HEK293 (cell line): Measurements from ENCODE around the gene PEX16.
"Not testable (repeated sequence)": the region's sequence is repeated elsewhere in the genome, so short reads cannot be mapped to it uniquely, and the experiment has no call there.

ENCODE experiments used
- CTCF ChIA-PET: fragments of 350-600 bp; formaldehyde crosslinking; extraction: SDS; loops from one replicate; lab custom pipeline; 2021; ENCODE audit warnings: antibody characterized with exemption; lab: Yijun Ruan, JAX
- POLR2A ChIA-PET: fragments of 300-600 bp; formaldehyde crosslinking; extraction: SDS; loops from one replicate; lab custom pipeline; 2020; ENCODE audit warnings: antibody characterized with exemption, inconsistent platforms; lab: Yijun Ruan, JAX
- H3K27ac ChIP-seq: fragments of 200-500 bp; sonication (Bioruptor generic); 2 replicates; pipeline ENCODE4 v1.5.1; 2014; ENCODE audit warnings: low read depth, low read length, control low read depth, inconsistent platforms; ENCODE audit errors: extremely low read depth
- H3K36me3 ChIP-seq, 2 experiments: fragments of 200-500 bp in 1 of 2; sonication (Bioruptor generic) in 1 of 2; 1 replicate in 1 of 2; 2 replicates in 1 of 2; pipeline ENCODE4 v1.5.1; 2014 to 2017; ENCODE audit warnings: inconsistent platforms in 2 of 2, low read length in 2 of 2; ENCODE audit not compliant: control insufficient read depth in 2 of 2, insufficient read depth in 1 of 2
- H3K4me1 ChIP-seq: fragments of 200-500 bp; sonication (Bioruptor generic); 2 replicates; pipeline ENCODE4 v1.5.1; 2014; ENCODE audit warnings: mild to moderate bottlenecking, low read length, inconsistent platforms; ENCODE audit not compliant: control insufficient read depth, insufficient read depth
- H3K4me3 ChIP-seq: 2 replicates; pipeline ENCODE4 v1.5.1; 2011; ENCODE audit warnings: low read depth, mild to moderate bottlenecking, control low read depth, low read length, moderate library complexity
- H3K9me3 ChIP-seq: fragments of 200-500 bp; sonication (Bioruptor generic); 2 replicates; pipeline ENCODE4 v1.5.1; 2014; ENCODE audit warnings: low read depth, low read length, inconsistent platforms; ENCODE audit not compliant: control insufficient read depth, insufficient read depth
- ZBTB49 ChIP-seq: fragments of 450-650 bp; formaldehyde crosslinking; IDR thresholded peaks from 2 replicates; pipeline ENCODE4 v1.5.1; 2016; ENCODE audit warnings: missing biosample characterization, missing genetic modification characterization, low read depth
- ZNF133 ChIP-seq: fragments of 450-650 bp; formaldehyde crosslinking; IDR thresholded peaks from 2 replicates; pipeline ENCODE4 v1.5.1; 2016; ENCODE audit warnings: missing biosample characterization, missing genetic modification characterization
- ZNF302 ChIP-seq: fragments of 450-650 bp; formaldehyde crosslinking; IDR thresholded peaks from 2 replicates; pipeline ENCODE4 v1.5.1; 2016; ENCODE audit warnings: missing biosample characterization, missing genetic modification characterization, low read depth
- ZNF501 ChIP-seq: fragments of 450-650 bp; formaldehyde crosslinking; IDR thresholded peaks from 2 replicates; pipeline ENCODE4 v1.5.1; 2016; ENCODE audit warnings: missing biosample characterization, missing genetic modification characterization
- ZNF510 ChIP-seq: fragments of 450-650 bp; formaldehyde crosslinking; IDR thresholded peaks from 2 replicates; pipeline ENCODE4 v1.5.1; 2018; ENCODE audit warnings: mild to moderate bottlenecking, missing genetic modification characterization, missing biosample characterization; ENCODE audit not compliant: insufficient replicate concordance
- ZNF518A ChIP-seq: fragments of 450-650 bp; formaldehyde crosslinking; conservative IDR thresholded peaks from 2 replicates; pipeline ENCODE4 v1.5.1; 2016; ENCODE audit warnings: low read depth, missing biosample characterization, missing genetic modification characterization
- ZNF610 ChIP-seq: fragments of 450-650 bp; formaldehyde crosslinking; IDR thresholded peaks from 2 replicates; pipeline ENCODE4 v1.5.1; 2016; ENCODE audit warnings: missing biosample characterization, missing genetic modification characterization, borderline replicate concordance
- ZSCAN23 ChIP-seq: fragments of 450-650 bp; formaldehyde crosslinking; IDR thresholded peaks from 2 replicates; pipeline ENCODE4 v1.5.1; 2016; ENCODE audit warnings: missing biosample characterization, missing genetic modification characterization

The PEX16 gene

GRCh38 chr11:45907911-45908370, 9.7 kb downstream of the PEX16 start:
- peaks cover 0 to 48% of the 10 kb centered on the region in 2 experiments; a peak in 2 of 3 replicates for H3K36me3 ChIP-seq
- no peaks in the 10 kb centered on the region for H3K9me3 ChIP-seq
- H3K27ac ChIP-seq: no peak overlapping the region
- H3K4me1 ChIP-seq: no peaks in the 10 kb centered on the region
- TF ChIP-seq ZNF133 (tag by site-specific recombination) (no peak), ZNF610 (tag by site-specific recombination) (no peak), ZNF510 (no peak), ZSCAN23 (tag by site-specific recombination) (no peak), ZNF302 (tag by site-specific recombination) (no peak)
- TF ChIP-seq, all 188 proteins: peak for 0
- no peak overlapping the region for H3K4me3 ChIP-seq
- ChIA-PET CTCF (interaction anchor here (1.3 kb wide), 1 partner anchor 11 kb away, joined by 3 read pairs; no protein-coding TSS in a partner anchor), POLR2A (interaction anchor here (1.0 to 1.1 kb wide), 2 partner anchors 8 to 10 kb away, joined by 3 to 10 read pairs; partner anchors contain the start of gene PEX16)

- H3K27ac ChIP-seq: no peak within 1 kb of the TSS
- CTCF ChIA-PET: no interaction called here
- TF ChIP-seq ZNF518A (tag by site-specific recombination): no peak
- TF ChIP-seq ZBTB49: no peak
- no peaks in the 10 kb centered on the region for H3K9me3 ChIP-seq
- H3K36me3 ChIP-seq: peaks cover 0 to 54% of the 10 kb centered on the region in 2 experiments; a peak in 2 of 3 replicates
- H3K4me1 ChIP-seq: no peaks in the 10 kb centered on the region
- no peak within 1 kb of the TSS for H3K4me3 ChIP-seq
- POLR2A ChIA-PET: interaction anchor here (1.0 to 1.1 kb wide), 2 partner anchors 9 to 10 kb away, joined by 3 to 10 read pairs; partner anchors contain the start of gene PEX16
Measured at GRCh38 chr11:45906965-45907611, 10.6 kb downstream of the PEX16 start, which contains the start of gene FREY1. Gene FREY1 (minus strand): TSS chr11:45907271. CDS start chr11:45907245, 26 bp downstream.

- Histone ChIP-seq H3K4me3 (no peak overlapping the region), H3K9me3 (no peaks in the 10 kb centered on the region), H3K36me3 (peaks cover 0 to 52% of the 10 kb centered on the region in 2 experiments; a peak in 1 of 3 replicates), H3K4me1 (no peaks in the 10 kb centered on the region), H3K27ac (no peak overlapping the region)
- no peak for TF ChIP-seq ZNF501 (tag by site-specific recombination)
- ChIA-PET POLR2A (interaction anchor here (0.7 kb wide), 1 partner anchor 9 kb away, joined by 4 read pairs; no protein-coding TSS in a partner anchor), CTCF (no interaction called here)
Measured at GRCh38 chr11:45906096-45906682, 11.5 kb downstream of the PEX16 start.

GRCh38 chr11:45905576-45905975, 12.1 kb downstream of the PEX16 start:
- CTCF ChIA-PET, H3K4me3 ChIP-seq, H3K4me1 ChIP-seq, POLR2A ChIA-PET, H3K27ac ChIP-seq, H3K9me3 ChIP-seq: not testable (repeated sequence)
- peaks cover 0 to 46% of the 10 kb centered on the region in 2 experiments; a peak in 1 of 3 replicates for H3K36me3 ChIP-seq
